ENCODE measurements around the gene NPVF.

NPVF gene, protein sequence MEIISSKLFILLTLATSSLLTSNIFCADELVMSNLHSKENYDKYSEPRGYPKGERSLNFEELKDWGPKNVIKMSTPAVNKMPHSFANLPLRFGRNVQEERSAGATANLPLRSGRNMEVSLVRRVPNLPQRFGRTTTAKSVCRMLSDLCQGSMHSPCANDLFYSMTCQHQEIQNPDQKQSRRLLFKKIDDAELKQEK

DNA sequence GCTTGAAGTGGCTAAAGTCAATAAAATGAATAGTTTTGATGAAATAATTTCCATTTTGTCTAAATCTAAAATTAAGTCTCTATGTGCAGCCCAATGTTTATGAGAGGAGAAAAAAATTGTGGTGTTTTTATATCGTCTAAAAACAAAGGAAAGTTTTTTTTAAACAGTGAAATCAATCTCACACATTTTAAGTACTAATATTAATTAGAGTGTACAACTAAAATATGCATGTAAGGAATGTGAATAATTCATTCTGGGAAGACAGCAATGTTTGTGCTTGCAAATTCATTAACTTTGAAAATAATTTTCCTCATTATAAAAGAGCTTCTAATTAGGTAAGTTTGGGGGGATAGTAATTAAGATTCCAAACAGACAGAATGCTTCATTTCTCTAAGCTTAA, at the start of gene NPVF:
Gene NPVF (minus strand): TSS at position 101 of the 400 bp plus-strand sequence. CDS start 47 bp downstream, at position 54.
- no peak for DNase-seq

DNA sequence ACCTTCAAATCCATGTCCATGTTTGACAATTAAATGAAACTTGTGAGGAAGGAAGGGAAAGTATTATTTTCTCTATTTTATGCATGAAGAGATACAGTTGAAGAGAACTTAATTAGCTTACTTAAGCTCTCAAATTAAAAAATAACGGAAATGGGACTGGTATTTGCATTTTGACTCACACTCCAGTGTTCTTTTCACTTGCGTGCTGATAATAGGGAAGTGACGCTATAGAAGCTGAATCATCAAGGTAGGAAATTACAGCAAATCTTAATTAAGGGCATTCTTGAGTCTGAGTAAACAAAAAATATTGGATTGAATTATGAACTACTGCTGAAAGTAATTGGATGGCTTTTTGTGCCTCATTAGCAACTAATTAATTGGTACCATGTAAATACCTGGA, 44.0 kb upstream of the NPVF start:
- DNase-seq: no peak

DNA sequence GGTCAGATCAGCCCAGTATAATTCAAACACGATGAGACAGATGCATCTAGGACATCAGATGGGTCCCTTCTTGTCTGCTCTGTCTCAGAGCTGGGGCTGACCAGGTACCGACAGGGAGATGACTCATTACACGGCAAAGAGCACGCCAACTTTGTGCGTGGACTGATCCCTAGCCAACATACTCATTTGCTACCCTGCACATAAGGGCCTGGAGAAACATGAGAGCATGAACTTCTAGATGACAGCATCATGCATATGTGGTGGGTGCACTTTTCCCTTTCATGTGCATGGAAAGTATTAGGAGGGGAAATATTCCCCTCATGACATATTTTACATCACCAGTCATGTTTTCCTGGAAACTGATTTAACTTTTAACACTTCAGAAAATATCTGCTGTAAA, 35.1 kb upstream of the NPVF start:
- no peak for DNase-seq

DNA sequence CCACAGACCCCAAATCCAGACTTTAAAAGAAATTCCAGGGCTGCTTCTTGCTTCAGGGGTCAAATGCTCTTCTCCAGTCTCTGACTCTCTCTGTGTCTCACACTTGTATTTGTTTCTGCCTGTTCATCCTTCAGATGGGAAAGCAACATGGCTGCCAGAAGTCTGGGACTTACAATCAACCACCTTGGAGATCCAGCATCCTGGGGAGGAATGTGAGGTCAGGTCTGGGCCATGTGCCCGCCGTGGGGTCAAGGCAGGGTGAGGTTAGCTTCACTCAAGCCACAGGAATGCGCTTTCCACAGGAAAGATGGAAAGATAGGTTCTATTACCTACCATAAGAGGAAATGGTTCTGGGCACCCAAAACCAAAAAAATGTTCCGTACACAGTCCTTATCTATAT, 34.3 kb upstream of the NPVF start:
- no peak for DNase-seq

GRCh38 chr7:25261545-25262140, 33.4 kb upstream of the NPVF start:
- peak; percentile 1 for DNase-seq

DNA sequence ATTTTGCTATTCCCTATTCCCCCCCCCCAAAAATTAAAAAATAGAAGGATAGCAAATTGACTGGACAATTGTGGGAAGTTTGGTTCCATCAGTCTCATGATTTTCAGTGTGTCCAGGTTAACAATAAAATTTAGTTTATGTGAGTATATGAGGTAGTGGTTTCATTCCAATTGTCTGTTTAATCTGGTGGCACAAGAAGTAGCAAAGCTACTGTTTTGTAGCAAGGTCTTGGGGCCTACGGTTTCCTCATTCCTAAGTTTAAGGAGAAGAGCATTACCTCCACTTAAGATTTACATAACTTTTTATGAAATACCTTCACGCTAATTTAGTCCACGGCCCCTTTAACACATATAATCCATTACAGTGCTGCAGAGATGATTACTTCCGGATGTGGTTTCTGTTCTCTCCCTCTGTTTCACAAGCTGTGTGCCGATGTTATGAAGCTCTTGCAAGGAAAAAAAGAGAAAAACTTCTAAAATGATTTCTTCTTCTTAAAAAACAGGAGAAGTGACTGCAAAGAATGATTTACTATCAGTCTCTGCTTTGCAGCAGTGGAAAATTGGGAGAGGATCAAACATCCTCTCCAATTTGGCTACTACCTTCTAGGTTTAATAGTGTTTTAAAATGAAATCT, 32.7 kb upstream of the NPVF start:
- DNase-seq: peak; percentile 6

- DNase-seq: peak; percentile 45
Observed at GRCh38 chr7:25259487-25260243, 31.4 kb upstream of the NPVF start.

DNA sequence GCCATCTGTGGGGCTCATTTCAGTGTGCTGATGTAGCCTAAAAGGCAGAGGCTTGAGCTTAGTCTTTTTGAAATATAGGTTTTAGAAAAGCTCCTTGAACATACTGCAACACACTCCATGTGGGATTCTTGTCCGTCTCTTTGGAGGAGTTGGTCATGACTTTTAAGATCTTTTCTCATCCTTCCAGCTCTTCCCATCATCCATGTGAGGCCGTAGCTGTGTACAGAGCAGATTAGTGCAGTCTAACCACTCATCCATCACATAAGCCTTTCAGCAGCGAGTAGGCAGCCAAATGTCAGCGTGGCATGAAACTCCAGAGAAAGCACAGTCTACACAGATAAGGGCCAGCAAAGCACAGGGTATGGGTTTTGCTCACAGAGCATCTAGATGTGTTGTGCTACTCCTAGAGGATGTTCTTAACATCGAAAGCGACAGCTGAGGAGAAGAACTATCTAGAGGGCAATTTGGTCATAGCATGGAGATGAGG, 28.1 kb upstream of the NPVF start:
- DNase-seq: no peak

- DNase-seq: no peak
Observed at GRCh38 chr7:25255611-25256332, 27.5 kb upstream of the NPVF start.

DNA sequence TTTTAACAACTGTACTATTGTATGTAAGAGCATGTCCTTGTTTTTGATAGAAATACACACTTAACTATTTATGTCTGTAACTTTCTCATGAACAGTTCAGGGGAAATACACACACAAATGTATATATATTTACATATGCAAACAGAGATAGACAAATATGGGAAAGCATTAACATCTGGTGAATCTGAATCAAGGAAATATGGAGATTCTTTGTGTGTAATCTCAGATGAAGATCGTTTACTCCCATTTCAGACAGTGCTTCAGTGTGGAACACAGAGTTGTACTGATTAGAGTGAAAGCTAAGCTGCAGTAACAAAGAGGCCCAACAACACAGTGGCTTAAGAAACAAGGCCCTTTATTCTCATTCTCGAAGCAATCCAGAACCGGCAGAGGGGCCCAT, 26.3 kb upstream of the NPVF start:
- DNase-seq: no peak

DNA sequence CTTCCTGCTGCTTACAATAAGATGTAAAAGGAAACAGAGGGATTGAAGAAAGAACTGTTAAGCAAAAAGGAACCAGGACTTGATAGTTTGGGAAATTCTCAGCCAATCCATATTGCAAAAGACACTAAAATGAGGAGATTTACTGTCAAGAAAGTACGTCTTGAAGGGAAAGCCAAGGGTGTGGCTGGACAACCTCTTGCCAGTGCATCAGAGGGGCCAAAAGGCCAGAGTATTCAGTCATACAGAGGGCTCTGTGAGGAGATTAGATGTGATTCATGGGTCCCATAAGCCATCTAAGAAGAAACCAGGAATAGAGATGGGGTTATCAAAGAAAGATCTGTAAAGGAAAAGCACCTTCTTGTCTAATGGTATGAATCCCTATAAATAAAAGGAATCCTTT, 25.4 kb upstream of the NPVF start:
- DNase-seq: no peak

DNA sequence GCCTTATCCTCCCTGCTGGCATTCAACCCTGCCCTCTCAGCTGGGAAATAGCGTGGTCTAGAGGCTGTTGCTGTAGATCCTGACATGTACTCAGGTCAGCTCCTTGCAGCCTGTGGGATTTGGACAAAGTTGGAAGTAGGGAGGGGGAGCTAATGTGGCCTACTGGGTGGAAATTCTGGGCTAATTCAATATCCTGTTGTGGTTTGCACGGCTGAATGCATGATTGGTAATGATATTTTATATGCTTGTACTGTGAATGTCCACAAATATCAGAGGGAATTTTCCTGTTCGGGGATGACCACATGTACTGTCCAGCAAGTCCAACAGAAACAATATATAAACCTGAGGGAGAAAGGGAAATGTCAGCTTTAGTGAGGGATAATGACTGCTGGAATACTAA, 22.1 kb upstream of the NPVF start:
- DNase-seq: no peak

DNA sequence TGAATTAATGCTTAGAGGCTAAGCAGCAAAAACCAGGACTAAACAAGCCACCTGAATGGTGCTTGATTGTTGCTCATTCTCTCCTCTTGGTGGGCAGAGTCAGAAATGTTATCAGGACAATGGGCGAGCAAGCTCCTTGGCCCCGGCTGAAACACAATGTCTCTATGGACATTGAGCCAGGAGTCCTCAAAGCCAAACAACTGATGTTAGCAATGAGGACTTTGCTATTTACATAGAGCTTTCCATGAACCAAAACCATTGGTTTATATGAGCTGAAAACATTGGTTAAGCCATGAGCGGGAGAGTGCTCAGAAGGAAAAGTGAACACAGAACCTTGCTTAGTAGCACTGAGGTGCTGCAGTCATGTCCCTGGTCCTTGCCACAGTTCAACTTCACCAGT, 21.5 kb upstream of the NPVF start:
- no peak for DNase-seq

GRCh38 chr7:25246306-25246705, 18.0 kb upstream of the NPVF start:
- no peak for DNase-seq

GRCh38 chr7:25244254-25245033, 16.2 kb upstream of the NPVF start:
- no peak for DNase-seq

GRCh38 chr7:25242678-25243077, 14.4 kb upstream of the NPVF start:
- DNase-seq: no peak

DNA sequence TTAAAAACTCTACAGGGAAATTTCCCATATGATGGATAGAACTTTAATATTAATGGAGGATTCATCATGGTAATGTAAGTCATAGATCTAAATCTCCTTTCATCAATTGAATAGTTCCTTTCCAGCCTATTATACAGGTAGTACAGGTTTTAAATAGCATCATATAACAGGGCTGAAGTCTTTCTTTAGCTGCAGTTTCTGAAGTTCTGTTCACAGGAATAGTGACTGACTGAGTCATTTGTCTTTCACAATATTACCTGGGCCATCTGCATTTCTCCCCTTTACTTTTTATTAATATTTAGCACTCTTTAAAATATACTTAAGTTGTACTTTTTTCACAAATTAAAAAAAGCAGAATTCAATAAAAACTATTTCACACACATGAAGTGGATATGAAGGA, 12.6 kb upstream of the NPVF start:
- DNase-seq: no peak

- no peak for DNase-seq
Observed at GRCh38 chr7:25240340-25240739, 12.1 kb upstream of the NPVF start.

DNA sequence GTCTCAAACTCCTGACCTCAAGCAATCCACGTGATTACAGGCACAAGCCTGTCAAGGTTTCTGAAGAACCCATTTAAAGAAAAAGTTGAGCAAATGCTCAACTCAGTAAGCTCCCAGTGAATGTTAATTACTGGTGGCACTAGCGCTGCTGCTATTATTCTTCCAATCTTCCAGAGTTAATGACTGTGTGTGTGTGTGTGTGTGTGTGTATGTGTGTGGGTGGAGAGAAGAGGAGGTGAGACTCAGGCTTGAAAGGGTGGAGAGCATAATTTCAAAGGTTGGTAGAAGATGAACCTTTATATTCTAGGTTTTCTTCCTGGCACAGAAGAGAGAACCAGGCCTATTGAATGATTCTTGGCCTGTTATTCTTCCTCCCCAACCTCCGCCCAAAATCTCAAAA, 11.6 kb upstream of the NPVF start:
- no peak for DNase-seq

DNA sequence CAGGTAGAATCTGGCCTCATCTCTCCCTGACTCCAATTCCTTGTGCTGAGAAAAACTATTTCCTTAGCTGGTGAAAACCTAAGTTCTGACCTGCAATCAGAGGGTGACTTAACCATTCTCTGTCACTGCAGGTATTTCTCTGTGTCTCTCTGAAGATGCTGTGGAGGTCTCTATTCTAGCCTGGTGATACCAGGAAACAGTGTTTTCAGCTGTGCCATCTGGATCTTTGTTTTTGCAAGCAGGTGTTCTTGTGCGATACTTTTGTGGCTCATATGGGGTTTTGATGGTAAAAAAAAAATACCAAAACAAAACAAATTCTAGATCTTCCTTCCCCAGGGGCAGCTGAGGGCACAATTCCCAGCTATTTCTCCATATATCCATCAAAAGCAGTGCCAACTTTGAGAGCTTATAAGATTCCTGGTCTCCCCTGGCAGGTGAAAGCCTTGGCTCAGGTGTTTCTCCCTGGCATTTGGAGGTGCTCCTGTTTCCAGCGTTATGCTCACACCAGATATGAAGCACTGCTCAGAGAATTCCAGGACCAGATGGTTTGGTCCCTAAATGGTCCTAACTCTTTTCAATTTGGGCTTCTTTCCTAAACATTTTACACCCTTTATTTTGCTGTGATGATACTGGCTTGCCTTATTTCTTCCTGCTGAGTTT, 9.9 kb upstream of the NPVF start:
- no peak for DNase-seq

GRCh38 chr7:25235471-25235870, 7.2 kb upstream of the NPVF start:
- DNase-seq: no peak

DNA sequence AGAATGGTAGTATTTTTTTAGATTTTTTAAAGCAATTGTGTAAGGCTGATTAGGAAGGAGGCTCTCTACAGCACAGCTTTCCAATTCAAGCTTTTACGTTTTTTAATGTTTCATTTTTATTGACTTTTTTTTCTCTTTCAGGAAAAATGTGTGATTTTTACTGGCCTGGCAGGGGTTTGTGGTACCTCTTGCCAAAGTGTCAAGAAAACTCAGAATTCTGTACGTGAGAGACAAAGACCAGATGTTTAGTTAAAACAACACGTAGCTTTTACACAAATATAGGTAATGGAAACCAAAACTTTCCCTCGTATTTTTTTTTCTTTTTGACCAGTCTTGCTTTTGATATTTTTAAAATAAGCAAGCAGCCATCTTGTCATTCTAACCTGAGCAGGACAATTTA, 6.0 kb upstream of the NPVF start:
- DNase-seq: no peak

All from KG1 (cell line).